Measurements from ENCODE around the gene C9orf152. TPM values are rescaled to one million over a fixed set of nuclear protein-coding genes. Genes with fewer than 3 reads are reported as not detected.

C9orf152 gene, protein sequence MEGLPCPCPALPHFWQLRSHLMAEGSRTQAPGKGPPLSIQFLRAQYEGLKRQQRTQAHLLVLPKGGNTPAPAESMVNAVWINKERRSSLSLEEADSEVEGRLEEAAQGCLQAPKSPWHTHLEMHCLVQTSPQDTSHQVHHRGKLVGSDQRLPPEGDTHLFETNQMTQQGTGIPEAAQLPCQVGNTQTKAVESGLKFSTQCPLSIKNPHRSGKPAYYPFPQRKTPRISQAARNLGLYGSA
- 10 to 100 TPM; 72.6 to 80.1 TPM for total RNA-seq

GRCh38 chr9:110208031-110208430, at the start of gene C9orf152:
Gene C9orf152, minus strand, starts transcription at chr9:110208159. Its CDS starts 580 bp downstream, at chr9:110207579.
- DNase-seq: peak; percentile 81
- H3K9ac ChIP-seq (ENCODE audit: low read depth in 2 of 2, low read length in 2 of 2): peak within 1 kb of the TSS; percentile 68 to 80

DNA sequence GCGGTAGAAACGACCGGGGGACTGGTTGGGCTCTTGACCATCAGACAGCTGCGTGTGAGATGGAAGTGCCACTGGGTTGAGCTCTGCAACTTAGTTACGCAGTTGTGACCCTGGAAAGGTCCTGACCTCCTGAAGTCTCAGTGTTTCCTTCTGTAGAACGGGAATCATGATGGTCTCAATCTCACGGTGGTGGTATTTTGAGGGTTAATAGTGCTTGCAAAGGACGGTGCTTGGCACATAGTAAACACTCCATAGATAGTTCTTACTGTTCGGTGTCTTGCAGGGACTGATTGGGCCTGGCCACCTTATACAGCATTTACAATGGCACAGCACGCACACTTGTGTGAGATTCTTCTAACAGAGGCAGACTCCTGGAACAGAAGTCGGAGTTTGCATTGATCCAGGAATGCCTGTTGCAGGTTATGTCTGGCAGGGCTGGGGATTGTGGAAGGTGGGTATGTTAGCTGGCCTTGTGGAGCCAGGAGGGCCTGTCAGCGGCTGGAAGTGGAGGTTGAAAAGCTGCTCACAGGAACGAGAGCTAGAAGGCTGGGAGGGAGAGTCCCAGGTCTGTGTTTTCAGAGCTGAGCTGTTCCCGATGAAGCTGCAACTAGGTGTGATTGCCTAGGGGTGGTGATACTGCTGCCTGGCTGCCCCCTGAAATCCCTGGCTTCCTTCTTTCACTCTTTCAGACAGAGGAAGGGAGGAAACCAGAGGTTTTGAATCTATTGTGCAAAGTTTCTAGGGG, 49.3 kb upstream of the C9orf152 start:
- peak overlapping the region; percentile 92 for H3K4me3 ChIP-seq
- H3K4me1 ChIP-seq: peaks cover 8% of the 10 kb centered on the region
- H3K9ac ChIP-seq (ENCODE audit: low read depth in 2 of 2, low read length in 2 of 2): peak overlapping the region; percentile 84 to 95
- no peaks in the 10 kb centered on the region for H3K36me3 ChIP-seq
- peak overlapping the region; percentile 96 for H3K27ac ChIP-seq
- no peaks in the 10 kb centered on the region for H3K27me3 ChIP-seq
- no peak for TF ChIP-seq CTCF (IDR thresholded peaks at IDR 0.05)
- intact Hi-C loops (cut with DNase I): no loop called here
- no peaks in the 10 kb centered on the region for H3K9me3 ChIP-seq
- DNase-seq: peak; percentile 54

More at GRCh38 chr9:110208031-110208430, at the start of gene C9orf152:
- Histone ChIP-seq H3K27ac (peak within 1 kb of the TSS; percentile 86), H3K4me3 (peak within 1 kb of the TSS; percentile 40), H3K36me3 (no peaks in the 10 kb centered on the region), H3K27me3 (no peaks in the 10 kb centered on the region), H3K4me1 (no peaks in the 10 kb centered on the region), H3K9me3 (no peaks in the 10 kb centered on the region)
- intact Hi-C loops (cut with DNase I): no loop called here
- TF ChIP-seq CTCF (IDR thresholded peaks at IDR 0.05): no peak

GRCh38 chr9:110256380-110257096, 48.6 kb upstream of the C9orf152 start, which contains the start of gene TXN:
Gene TXN, minus strand, starts transcription at chr9:110256507. Its CDS starts 72 bp downstream, at chr9:110256435.
- peak within 1 kb of the TSS; percentile 96 for H3K27ac ChIP-seq
- H3K27me3 ChIP-seq: no peaks in the 10 kb centered on the region
- H3K4me3 ChIP-seq: peak within 1 kb of the TSS; percentile 92
- intact Hi-C loops (cut with DNase I): no loop called here
- H3K36me3 ChIP-seq: no peaks in the 10 kb centered on the region
- peaks cover 8% of the 10 kb centered on the region for H3K4me1 ChIP-seq
- no peaks in the 10 kb centered on the region for H3K9me3 ChIP-seq
- DNase-seq: peak; percentile 93
- TF ChIP-seq CTCF (IDR thresholded peaks at IDR 0.05): no peak
- peak within 1 kb of the TSS; percentile 95 to 99 for H3K9ac ChIP-seq (ENCODE audit: low read depth in 2 of 2, low read length in 2 of 2)

- DNase-seq: peak; percentile 80
- peaks cover 8% of the 10 kb centered on the region for H3K4me1 ChIP-seq
- no peak for TF ChIP-seq CTCF (IDR thresholded peaks at IDR 0.05)
- no peaks in the 10 kb centered on the region for H3K36me3 ChIP-seq
- H3K27me3 ChIP-seq: no peaks in the 10 kb centered on the region
- peak overlapping the region; percentile 96 for H3K27ac ChIP-seq
- peak overlapping the region; percentile 92 for H3K4me3 ChIP-seq
- intact Hi-C loops (cut with DNase I): no loop called here
- no peaks in the 10 kb centered on the region for H3K9me3 ChIP-seq
- peak overlapping the region; percentile 87 to 99 for H3K9ac ChIP-seq (ENCODE audit: low read depth in 2 of 2, low read length in 2 of 2)
Observed at GRCh38 chr9:110255463-110256379, 47.8 kb upstream of the C9orf152 start.
